ENCODE measurements around the gene TMEM165. TPM values are rescaled to one million over a fixed set of nuclear protein-coding genes. Genes with fewer than 3 reads are reported as not detected.
"Not testable (repeated sequence)": the region's sequence is repeated elsewhere in the genome, so short reads cannot be mapped to it uniquely, and the experiment has no call there.

Gene TMEM165
- total RNA-seq, 4 donors from 2014 or later, result 79.5 to 215 (median 136) TPM

DNA sequence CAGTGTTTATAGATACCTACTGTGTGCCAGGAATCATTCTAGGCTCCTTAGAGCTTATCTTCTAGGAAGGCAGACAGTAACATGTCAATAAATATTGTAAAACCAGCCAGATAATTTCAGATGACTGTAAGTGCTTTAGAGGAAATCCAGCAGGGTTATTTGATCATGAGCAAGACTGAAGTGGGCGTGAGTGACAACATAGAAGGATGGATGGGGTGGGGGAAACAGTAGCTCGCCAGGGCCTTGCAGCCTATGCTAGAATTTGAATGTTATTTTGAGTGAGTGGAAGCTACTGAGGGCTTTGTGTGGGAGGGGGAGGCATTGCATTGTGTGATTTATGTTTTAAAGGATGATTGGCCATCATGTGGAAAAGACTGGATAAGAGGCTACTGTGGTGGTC lies 43.0 kb upstream of the TMEM165 start:
- H3K27ac ChIP-seq, result no peak overlapping the region
- no peaks in the 10 kb centered on the region for H3K27me3 ChIP-seq
- DNase-seq, result no peak
- no peak for TF ChIP-seq EP300 (IDR thresholded peaks at IDR 0.05; ENCODE audit: low read depth)
- TF ChIP-seq, protein P1, sequence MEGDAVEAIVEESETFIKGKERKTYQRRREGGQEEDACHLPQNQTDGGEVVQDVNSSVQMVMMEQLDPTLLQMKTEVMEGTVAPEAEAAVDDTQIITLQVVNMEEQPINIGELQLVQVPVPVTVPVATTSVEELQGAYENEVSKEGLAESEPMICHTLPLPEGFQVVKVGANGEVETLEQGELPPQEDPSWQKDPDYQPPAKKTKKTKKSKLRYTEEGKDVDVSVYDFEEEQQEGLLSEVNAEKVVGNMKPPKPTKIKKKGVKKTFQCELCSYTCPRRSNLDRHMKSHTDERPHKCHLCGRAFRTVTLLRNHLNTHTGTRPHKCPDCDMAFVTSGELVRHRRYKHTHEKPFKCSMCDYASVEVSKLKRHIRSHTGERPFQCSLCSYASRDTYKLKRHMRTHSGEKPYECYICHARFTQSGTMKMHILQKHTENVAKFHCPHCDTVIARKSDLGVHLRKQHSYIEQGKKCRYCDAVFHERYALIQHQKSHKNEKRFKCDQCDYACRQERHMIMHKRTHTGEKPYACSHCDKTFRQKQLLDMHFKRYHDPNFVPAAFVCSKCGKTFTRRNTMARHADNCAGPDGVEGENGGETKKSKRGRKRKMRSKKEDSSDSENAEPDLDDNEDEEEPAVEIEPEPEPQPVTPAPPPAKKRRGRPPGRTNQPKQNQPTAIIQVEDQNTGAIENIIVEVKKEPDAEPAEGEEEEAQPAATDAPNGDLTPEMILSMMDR (IDR thresholded peaks at IDR 0.05), result no peak
- intact Hi-C loops (cut with DNase I; ENCODE audit: low total_unique reads), result no loop called here
- H3K4me1 ChIP-seq, result peaks cover 0 to 6% (median 1%) of the 10 kb centered on the region in 4 donors
- no peak overlapping the region for H3K4me3 ChIP-seq
- 92 to 100% methylated on average over 2 of the region's 2 CpGs for WGBS, 2 donors (ENCODE audit: low coverage in 1 of 2)
- in situ Hi-C loops (cut with MboI; ENCODE audit: low pct_ligation_motif_present in 1 of 4, low pct_unique_long_range_greater_than_20kb in 1 of 4, low sequenced_read_pairs in 3 of 4), result loop anchor here in 2 of 4 donors (10.0 to 25.0 kb wide), 3 partner anchors 202 to 510 kb away; partner anchors contain the start of gene EXOC1 (in 1 of the 2)
- H3K36me3 ChIP-seq, result no peaks in the 10 kb centered on the region
- H3K9me3 ChIP-seq, result no peaks in the 10 kb centered on the region

DNA sequence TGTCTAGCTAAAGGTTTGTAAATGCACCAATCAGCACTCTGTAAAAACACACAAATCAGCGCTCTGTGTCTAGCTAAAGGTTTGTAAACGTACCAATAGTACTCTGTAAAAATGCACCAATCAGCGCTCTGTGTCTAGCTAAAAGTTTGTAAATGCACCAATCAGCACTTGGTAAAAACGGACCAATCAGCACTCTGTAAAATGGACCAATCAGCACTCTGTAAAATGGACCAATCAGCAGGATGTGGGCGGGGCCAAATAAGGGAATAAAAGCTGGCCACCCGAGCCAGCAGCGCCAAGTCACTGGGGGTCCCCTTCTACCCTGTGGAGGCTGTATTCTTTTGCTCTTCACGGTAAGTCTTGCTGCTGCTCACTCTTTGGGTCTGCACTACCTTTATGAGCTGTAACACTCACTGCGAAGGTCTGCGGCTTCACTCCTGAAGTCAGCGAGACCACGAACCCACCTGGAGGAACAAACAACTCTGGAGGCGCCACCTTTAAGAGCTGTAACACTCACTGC lies 42.5 kb upstream of the TMEM165 start:
- H3K9me3 ChIP-seq; H3K4me1 ChIP-seq; H3K4me3 ChIP-seq; intact Hi-C loops (cut with DNase I; ENCODE audit: low total_unique reads); DNase-seq; H3K27ac ChIP-seq; H3K27me3 ChIP-seq; H3K36me3 ChIP-seq: not testable (repeated sequence)
- 94 to 97% methylated on average over 3 to 13 of the region's 13 CpGs for WGBS, 2 donors (ENCODE audit: low coverage in 1 of 2)
- in situ Hi-C loops (cut with MboI; ENCODE audit: low pct_ligation_motif_present in 1 of 4, low pct_unique_long_range_greater_than_20kb in 1 of 4, low sequenced_read_pairs in 3 of 4), result loop anchor here in 2 of 4 donors (10.0 to 25.0 kb wide), 3 partner anchors 202 to 509 kb away; partner anchors contain the start of gene EXOC1 (in 1 of the 2)

DNA sequence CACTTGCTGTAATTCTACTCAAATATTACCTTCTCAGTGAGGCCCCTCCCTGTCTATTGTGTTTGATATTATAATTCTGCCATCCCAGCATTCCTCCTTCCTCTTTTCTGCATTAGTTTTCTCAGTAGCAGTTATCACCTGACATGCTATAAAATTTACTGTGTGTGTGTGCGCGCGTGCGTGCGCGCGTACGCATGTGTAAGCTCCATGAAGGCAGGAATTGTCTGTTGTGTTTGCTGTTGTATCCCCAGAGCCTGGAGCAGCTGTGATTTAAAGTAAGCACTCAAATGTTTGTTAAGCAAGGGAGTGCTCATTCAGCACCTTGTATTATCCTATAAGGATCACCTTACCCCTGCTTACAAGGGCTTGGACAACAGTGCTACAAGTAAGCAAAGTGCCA lies 41.1 kb upstream of the TMEM165 start:
- in situ Hi-C loops (cut with MboI; ENCODE audit: low pct_ligation_motif_present in 1 of 4, low pct_unique_long_range_greater_than_20kb in 1 of 4, low sequenced_read_pairs in 3 of 4), result loop anchor here in 2 of 4 donors (10.0 to 25.0 kb wide), 3 partner anchors 200 to 508 kb away; partner anchors contain the start of gene EXOC1 (in 1 of the 2)
- H3K9me3 ChIP-seq, result no peaks in the 10 kb centered on the region
- H3K4me1 ChIP-seq, result peaks cover 0 to 20% (median 15%) of the 10 kb centered on the region in 4 donors
- intact Hi-C loops (cut with DNase I; ENCODE audit: low total_unique reads), result no loop called here
- H3K4me3 ChIP-seq, result no peak overlapping the region
- TF ChIP-seq EP300 (IDR thresholded peaks at IDR 0.05; ENCODE audit: low read depth), result no peak
- TF ChIP-seq, protein P1 (IDR thresholded peaks at IDR 0.05), result no peak
- no peak for TF ChIP-seq POLR2A (IDR thresholded peaks at IDR 0.05)
- TF ChIP-seq POLR2AphosphoS5 (IDR thresholded peaks at IDR 0.05), result no peak
- DNase-seq, result no peak
- no peaks in the 10 kb centered on the region for H3K27me3 ChIP-seq
- 87 to 94% methylated on average over 8 of the region's 8 CpGs for WGBS, 2 donors (ENCODE audit: low coverage in 1 of 2)
- H3K27ac ChIP-seq, result no peak overlapping the region
- no peaks in the 10 kb centered on the region for H3K36me3 ChIP-seq

DNA sequence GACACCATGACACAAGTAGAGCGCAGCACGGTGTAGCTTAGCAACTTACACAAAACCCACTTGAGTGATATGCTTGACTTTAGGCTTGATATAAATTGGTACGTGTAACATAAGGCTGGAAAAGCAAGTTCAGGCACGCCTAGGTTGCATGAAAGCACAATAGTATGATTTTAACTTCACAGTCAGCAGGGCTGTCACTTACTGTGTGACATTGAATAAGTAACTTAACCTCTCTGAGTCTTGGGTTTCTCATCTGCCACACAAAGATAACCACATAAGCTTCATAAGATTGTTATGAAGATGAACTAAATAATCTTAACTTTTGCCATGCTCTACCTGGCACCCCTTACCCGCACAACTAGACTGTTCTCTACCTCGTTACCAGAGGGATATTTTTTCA lies 40.2 kb upstream of the TMEM165 start:
- intact Hi-C loops (cut with DNase I; ENCODE audit: low total_unique reads) (no loop called here), in situ Hi-C loops (cut with MboI; ENCODE audit: low pct_ligation_motif_present in 1 of 4, low pct_unique_long_range_greater_than_20kb in 1 of 4, low sequenced_read_pairs in 3 of 4) (loop anchor here in 2 of 4 donors (10.0 to 25.0 kb wide), 3 partner anchors 199 to 507 kb away; partner anchors contain the start of gene EXOC1 (in 1 of the 2))
- 78 to 79% methylated on average over 6 of the region's 6 CpGs for WGBS, 2 donors (ENCODE audit: low coverage in 1 of 2)
- no peaks in the 10 kb centered on the region for H3K9me3 ChIP-seq
- no peaks in the 10 kb centered on the region for H3K27me3 ChIP-seq
- H3K36me3 ChIP-seq, result no peaks in the 10 kb centered on the region
- peaks cover 0 to 20% (median 15%) of the 10 kb centered on the region in 4 donors for H3K4me1 ChIP-seq
- no peak for TF ChIP-seq POLR2A (IDR thresholded peaks at IDR 0.05)
- TF ChIP-seq EP300 (IDR thresholded peaks at IDR 0.05; ENCODE audit: low read depth), result no peak
- TF ChIP-seq POLR2AphosphoS5 (IDR thresholded peaks at IDR 0.05), result no peak
- TF ChIP-seq, protein P1 (IDR thresholded peaks at IDR 0.05), result no peak
- no peak overlapping the region for H3K27ac ChIP-seq
- H3K4me3 ChIP-seq, result no peak overlapping the region
- no peak for DNase-seq

Data from transverse colon (tissue), 4 donors.